Measurements from ENCODE around the gene USP19. TPM values are rescaled to one million over a fixed set of nuclear protein-coding genes. Genes with fewer than 3 reads are reported as not detected.

USP19 gene
- polyA plus RNA-seq, 10 donors: 28.5 to 37.0 (median 32.0) TPM

GRCh38 chr3:49104427-49105291, 16.0 kb downstream of the USP19 start, which contains the start of gene QARS1:
Gene QARS1 (minus strand): TSS chr3:49104757. CDS start chr3:49104733, 24 bp downstream.
- DNase-seq: peak; percentile 94 to 98 (median 94)

GRCh38 chr3:49104052-49104426, 16.6 kb downstream of the USP19 start:
- no peak for DNase-seq

- DNase-seq: no peak
Measured at GRCh38 chr3:49100046-49100615, 20.5 kb downstream of the USP19 start.

GRCh38 chr3:49098910-49099630, 21.6 kb downstream of the USP19 start:
- DNase-seq: no peak

GRCh38 chr3:49098429-49098828, 22.2 kb downstream of the USP19 start:
- no peak for DNase-seq

- DNase-seq: peak; percentile 99 to 100 (median 99)
Measured at GRCh38 chr3:49093853-49094767, 26.5 kb downstream of the USP19 start, which contains the start of gene QRICH1. Gene QRICH1 (minus strand): TSS chr3:49094071. CDS start chr3:49077017, 17,054 bp downstream.

- DNase-seq: peak; percentile 72 to 96 (median 91)
Measured at GRCh38 chr3:49092938-49093852, 27.4 kb downstream of the USP19 start.

- DNase-seq: no peak
Measured at GRCh38 chr3:49081429-49081828, 39.2 kb downstream of the USP19 start.

- no peak for DNase-seq
Measured at GRCh38 chr3:49079270-49079669, 41.4 kb downstream of the USP19 start.

- no peak for DNase-seq
Measured at GRCh38 chr3:49076646-49077045, 44.0 kb downstream of the USP19 start.

GRCh38 chr3:49076116-49076515, 44.5 kb downstream of the USP19 start:
- DNase-seq: no peak

Other genes with a start within 250 kb of the USP19 start
- 10 to 100 TPM; 13.1 to 20.8 (median 16.0) TPM for gene SLC25A20, start 221.9 kb downstream of the USP19 start, polyA plus RNA-seq (ENCODE audit: insufficient read length in 10 of 10)
- gene ARIH2, start 202.0 kb downstream of the USP19 start, polyA plus RNA-seq (ENCODE audit: insufficient read length in 10 of 10): 10 to 100 TPM; 40.0 to 69.3 (median 56.1) TPM
- 10 to 100 TPM in 8 of 10 donors, 1 to 10 TPM in 2; 8.2 to 15.8 (median 12.7) TPM for gene P4HTM, start 130.6 kb downstream of the USP19 start, polyA plus RNA-seq (ENCODE audit: insufficient read length in 10 of 10)
- 100 to 1,000 TPM in 6 of 10 donors, 10 to 100 TPM in 4; 92.1 to 147 (median 106) TPM for gene WDR6, start 113.4 kb downstream of the USP19 start, polyA plus RNA-seq (ENCODE audit: insufficient read length in 10 of 10)
- 10 to 100 TPM; 24.6 to 35.1 (median 29.1) TPM for gene DALRD3, start 102.2 kb downstream of the USP19 start, polyA plus RNA-seq (ENCODE audit: insufficient read length in 10 of 10)
- 10 to 100 TPM; 43.0 to 58.3 (median 51.6) TPM for gene NDUFAF3, start 98.7 kb downstream of the USP19 start, polyA plus RNA-seq (ENCODE audit: insufficient read length in 10 of 10)
- 100 to 1,000 TPM; 186 to 255 (median 241) TPM for gene IMPDH2, start 91.4 kb downstream of the USP19 start, polyA plus RNA-seq (ENCODE audit: insufficient read length in 10 of 10)
- gene QRICH1, start 26.8 kb downstream of the USP19 start, polyA plus RNA-seq (ENCODE audit: insufficient read length in 10 of 10): 10 to 100 TPM; 47.5 to 63.6 (median 53.9) TPM
- 100 to 1,000 TPM; 227 to 289 (median 271) TPM for gene QARS1, start 16.1 kb downstream of the USP19 start, polyA plus RNA-seq (ENCODE audit: insufficient read length in 10 of 10)
- 100 to 1,000 TPM; 258 to 439 (median 333) TPM for gene LAMB2, start 12.2 kb upstream of the USP19 start, polyA plus RNA-seq (ENCODE audit: insufficient read length in 10 of 10)
- 10 to 100 TPM; 11.4 to 18.8 (median 14.0) TPM for gene CCDC71, start 45.5 kb upstream of the USP19 start, polyA plus RNA-seq (ENCODE audit: insufficient read length in 10 of 10)
- 100 to 1,000 TPM in 4 of 10 donors, 10 to 100 TPM in 6; 64.9 to 114 (median 89.6) TPM for gene KLHDC8B, start 50.8 kb upstream of the USP19 start, polyA plus RNA-seq (ENCODE audit: insufficient read length in 10 of 10)
- gene C3orf62, start 156.4 kb upstream of the USP19 start, polyA plus RNA-seq (ENCODE audit: insufficient read length in 10 of 10): 10 to 100 TPM in 2 of 10 donors, 1 to 10 TPM in 8; 4.2 to 15.5 (median 7.3) TPM
- gene USP4, start 219.2 kb upstream of the USP19 start, polyA plus RNA-seq (ENCODE audit: insufficient read length in 10 of 10): 10 to 100 TPM; 30.0 to 66.4 (median 46.6) TPM
- gene GPX1, start 237.5 kb upstream of the USP19 start, polyA plus RNA-seq (ENCODE audit: insufficient read length in 10 of 10): 100 to 1,000 TPM in 7 of 10 donors, 10 to 100 TPM in 3; 81.4 to 150 (median 113) TPM

Measured in muscle of back (tissue), 11 donors.